Tibial artery (tissue), 4 donors: ENCODE results near the gene ARL5C.
A peak's percentile ranks its signal among the peaks of the same experiment; 100 is the strongest.

Experiments used
- DNase-seq, 2 donors: peaks; one replicate each; pipeline ENCODE4 v3.0.0-alpha.2; 2019
- H3K27ac ChIP-seq, 2 donors: fragments of 200-600 bp; sonication (generic) in 1 of 2; 1 replicate in 1 of 2; 2 replicates in 1 of 2; pipeline ENCODE4 v1.5.1; 2018 to 2019; ENCODE audit warnings: mild to moderate bottlenecking in 1 of 2
- H3K27me3 ChIP-seq, 2 donors: fragments of 200-600 bp; sonication (generic) in 1 of 2; one replicate each; pipeline versions ENCODE4 v1.5.1 to v1.6.0; 2016 to 2019
- H3K36me3 ChIP-seq, 3 donors: fragments of 200-600 bp; sonication (generic) in 2 of 3; one replicate each; pipeline ENCODE4 v1.5.1; 2016 to 2019; ENCODE audit warnings: mild to moderate bottlenecking in 2 of 3
- H3K4me1 ChIP-seq, 4 donors: fragments of 200-600 bp; sonication (generic) in 2 of 4; 1 replicate in 3 of 4; 2 replicates in 1 of 4; pipeline ENCODE4 v1.5.1; 2016 to 2019
- H3K4me3 ChIP-seq, 2 donors: fragments of 200-600 bp; sonication (generic) in 1 of 2; 1 replicate in 1 of 2; 2 replicates in 1 of 2; pipeline ENCODE4 v1.5.1; 2018 to 2019; ENCODE audit warnings: mild to moderate bottlenecking in 2 of 2
- H3K9me3 ChIP-seq, 3 donors: fragments of 200-600 bp; sonication (generic) in 1 of 3; one replicate each; pipeline ENCODE4 v1.5.1; 2016 to 2019
- intact Hi-C: fragments of 100-400 bp; cut with DNase I; formaldehyde crosslinking; loops from one replicate; pipeline ENCODE4 v1.15.0; 2023; ENCODE audit warnings: low total_unique reads
- TF ChIP-seq, protein P1 (sequence below), 2 experiments: fragments of 200-600 bp in 1 of 2; fragments of 450-650 bp in 1 of 2; IDR thresholded peaks; one replicate each; pipeline ENCODE4 v1.5.1; 2017 to 2019; ENCODE audit warnings: antibody characterized with exemption in 2 of 2, mild to moderate bottlenecking in 1 of 2, moderate library complexity in 1 of 2

Gene ARL5C

DNA sequence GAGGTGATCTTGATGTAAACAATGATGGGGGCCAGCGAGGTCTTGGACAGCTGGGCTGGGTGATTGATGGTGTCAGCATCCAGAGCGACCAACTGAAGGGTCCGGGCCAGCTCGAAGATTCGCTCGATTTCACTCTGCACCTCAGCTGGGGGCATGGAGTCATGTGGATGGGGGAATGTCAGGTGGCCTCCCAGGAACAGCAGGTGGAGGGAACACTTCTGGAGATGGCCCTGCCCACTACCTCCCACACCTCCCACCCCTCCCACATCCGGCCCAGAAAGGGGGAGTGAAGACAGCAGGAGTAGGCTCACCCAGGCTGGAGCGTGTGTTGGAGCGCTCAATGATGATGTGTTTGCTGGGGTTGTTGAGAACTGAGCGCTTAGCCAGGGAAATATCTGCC is 17.8 kb upstream of the ARL5C start:
- Histone ChIP-seq H3K36me3 (peaks cover 88 to 99% (median 91%) of the 10 kb centered on the region in 3 donors), H3K27me3 (no peaks in the 10 kb centered on the region), H3K9me3 (no peaks in the 10 kb centered on the region), H3K4me1 (no peaks in the 10 kb centered on the region), H3K27ac (no peak overlapping the region), H3K4me3 (no peak overlapping the region)
- TF ChIP-seq, protein P1, sequence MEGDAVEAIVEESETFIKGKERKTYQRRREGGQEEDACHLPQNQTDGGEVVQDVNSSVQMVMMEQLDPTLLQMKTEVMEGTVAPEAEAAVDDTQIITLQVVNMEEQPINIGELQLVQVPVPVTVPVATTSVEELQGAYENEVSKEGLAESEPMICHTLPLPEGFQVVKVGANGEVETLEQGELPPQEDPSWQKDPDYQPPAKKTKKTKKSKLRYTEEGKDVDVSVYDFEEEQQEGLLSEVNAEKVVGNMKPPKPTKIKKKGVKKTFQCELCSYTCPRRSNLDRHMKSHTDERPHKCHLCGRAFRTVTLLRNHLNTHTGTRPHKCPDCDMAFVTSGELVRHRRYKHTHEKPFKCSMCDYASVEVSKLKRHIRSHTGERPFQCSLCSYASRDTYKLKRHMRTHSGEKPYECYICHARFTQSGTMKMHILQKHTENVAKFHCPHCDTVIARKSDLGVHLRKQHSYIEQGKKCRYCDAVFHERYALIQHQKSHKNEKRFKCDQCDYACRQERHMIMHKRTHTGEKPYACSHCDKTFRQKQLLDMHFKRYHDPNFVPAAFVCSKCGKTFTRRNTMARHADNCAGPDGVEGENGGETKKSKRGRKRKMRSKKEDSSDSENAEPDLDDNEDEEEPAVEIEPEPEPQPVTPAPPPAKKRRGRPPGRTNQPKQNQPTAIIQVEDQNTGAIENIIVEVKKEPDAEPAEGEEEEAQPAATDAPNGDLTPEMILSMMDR (IDR thresholded peaks at IDR 0.05) = no peak
- intact Hi-C loops = no loop called here
- DNase-seq = no peak

DNA sequence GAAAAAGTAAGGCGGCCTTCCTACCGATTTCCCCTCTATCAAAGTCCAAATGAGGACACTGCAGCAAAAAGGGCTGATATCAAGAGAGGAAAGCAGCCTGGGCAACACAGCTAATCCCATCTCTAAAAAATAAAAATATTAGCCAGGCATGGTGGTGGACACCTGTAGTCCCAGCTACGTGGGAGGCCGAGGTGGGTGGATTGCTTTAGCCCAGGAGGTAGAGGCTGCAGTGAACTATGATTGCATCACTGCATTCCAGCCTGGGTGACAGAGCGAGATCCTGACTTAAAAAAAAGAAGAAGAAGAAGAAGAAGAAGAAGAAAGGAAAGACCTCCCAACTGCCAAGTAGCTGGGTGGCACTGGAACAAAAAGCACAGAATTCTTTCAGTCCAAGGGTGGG is 17.1 kb upstream of the ARL5C start:
- intact Hi-C loops = no loop called here
- DNase-seq = no peak
- peaks cover 0 to 5% (median 0%) of the 10 kb centered on the region in 4 donors for H3K4me1 ChIP-seq
- H3K27me3 ChIP-seq = no peaks in the 10 kb centered on the region
- TF ChIP-seq, protein P1 (IDR thresholded peaks at IDR 0.05) = no peak
- H3K4me3 ChIP-seq = no peak overlapping the region
- peaks cover 82 to 99% (median 91%) of the 10 kb centered on the region in 3 donors for H3K36me3 ChIP-seq
- no peaks in the 10 kb centered on the region for H3K9me3 ChIP-seq
- H3K27ac ChIP-seq = no peak overlapping the region

DNA sequence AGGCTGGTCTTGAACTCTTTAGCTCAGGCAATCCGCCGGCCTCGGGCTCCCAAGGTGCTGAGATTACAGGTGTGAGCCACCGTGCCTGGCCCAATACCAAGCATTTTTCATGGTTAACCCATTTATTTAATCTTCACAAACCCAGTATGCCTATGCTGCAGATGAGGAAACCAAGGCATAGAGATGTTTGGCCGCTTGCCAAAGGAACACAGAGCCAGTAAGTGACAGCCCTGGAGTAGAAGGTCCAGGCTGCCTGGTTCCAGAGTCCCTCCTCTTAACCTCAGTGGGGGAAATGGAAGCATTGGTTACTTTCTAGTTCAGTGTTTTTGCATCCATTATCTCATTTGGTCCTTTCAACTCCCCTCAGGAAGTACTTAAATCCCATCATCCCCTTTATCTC is 15.3 kb upstream of the ARL5C start:
- Histone ChIP-seq H3K36me3 (peaks cover 82 to 99% (median 87%) of the 10 kb centered on the region in 3 donors), H3K27ac (no peak overlapping the region), H3K9me3 (no peaks in the 10 kb centered on the region), H3K4me3 (no peak overlapping the region), H3K27me3 (no peaks in the 10 kb centered on the region), H3K4me1 (peaks cover 0 to 5% (median 0%) of the 10 kb centered on the region in 4 donors)
- intact Hi-C loops = no loop called here
- DNase-seq = no peak
- TF ChIP-seq, protein P1 (IDR thresholded peaks at IDR 0.05) = no peak

DNA sequence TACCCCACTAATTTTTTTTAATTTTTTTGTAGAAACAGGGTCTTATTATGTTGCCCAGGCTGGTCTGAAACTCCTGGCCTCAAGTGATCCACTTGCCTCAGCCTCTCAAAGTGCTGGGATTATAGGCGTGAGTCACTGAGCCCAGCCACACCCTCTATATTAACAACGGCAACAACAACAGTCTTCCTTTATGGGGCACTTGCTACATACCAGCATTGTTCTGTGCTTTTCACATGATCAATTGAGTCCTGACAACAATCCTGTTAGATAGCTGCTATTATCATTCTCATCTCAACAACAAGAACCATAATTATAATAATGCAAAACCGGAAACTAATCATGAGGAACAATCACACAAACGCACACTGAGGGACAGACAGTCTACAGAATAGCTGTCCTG is 12.6 kb upstream of the ARL5C start:
- intact Hi-C loops = no loop called here
- Histone ChIP-seq H3K4me1 (peaks cover 0 to 20% (median 4%) of the 10 kb centered on the region in 4 donors), H3K4me3 (no peak overlapping the region), H3K27me3 (no peaks in the 10 kb centered on the region), H3K27ac (no peak overlapping the region), H3K36me3 (peaks cover 64 to 85% (median 65%) of the 10 kb centered on the region in 3 donors), H3K9me3 (no peaks in the 10 kb centered on the region)
- TF ChIP-seq, protein P1 (IDR thresholded peaks at IDR 0.05) = no peak
- no peak for DNase-seq

DNA sequence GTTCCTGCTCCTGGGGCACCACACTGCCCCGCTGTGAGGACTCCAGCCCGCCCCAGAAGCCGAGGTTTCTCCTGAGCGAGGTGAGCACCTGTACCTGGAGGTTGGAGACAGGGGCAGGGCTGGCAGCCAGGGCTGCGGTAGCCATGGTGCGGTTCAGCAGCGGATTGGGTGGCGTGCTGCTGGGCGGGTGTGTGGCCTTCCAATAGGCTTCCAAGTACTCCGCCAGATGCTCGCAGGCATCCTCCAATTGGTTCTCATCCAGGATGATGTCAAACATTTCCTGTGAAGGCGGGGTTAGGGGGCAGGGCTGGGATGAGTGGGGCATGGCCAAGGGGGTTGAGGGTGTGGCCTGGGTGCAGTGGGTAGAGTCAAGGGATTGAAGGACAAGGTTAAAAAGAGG is 11.3 kb upstream of the ARL5C start:
- intact Hi-C loops = no loop called here
- Histone ChIP-seq H3K36me3 (peaks cover 54 to 72% (median 56%) of the 10 kb centered on the region in 3 donors), H3K4me3 (no peak overlapping the region), H3K4me1 (peaks cover 0 to 20% (median 4%) of the 10 kb centered on the region in 4 donors), H3K9me3 (no peaks in the 10 kb centered on the region), H3K27me3 (no peaks in the 10 kb centered on the region), H3K27ac (peak overlapping the region in 1 of 2 donors; percentile 9)
- TF ChIP-seq, protein P1 (IDR thresholded peaks at IDR 0.05) = no peak
- DNase-seq = no peak

DNA sequence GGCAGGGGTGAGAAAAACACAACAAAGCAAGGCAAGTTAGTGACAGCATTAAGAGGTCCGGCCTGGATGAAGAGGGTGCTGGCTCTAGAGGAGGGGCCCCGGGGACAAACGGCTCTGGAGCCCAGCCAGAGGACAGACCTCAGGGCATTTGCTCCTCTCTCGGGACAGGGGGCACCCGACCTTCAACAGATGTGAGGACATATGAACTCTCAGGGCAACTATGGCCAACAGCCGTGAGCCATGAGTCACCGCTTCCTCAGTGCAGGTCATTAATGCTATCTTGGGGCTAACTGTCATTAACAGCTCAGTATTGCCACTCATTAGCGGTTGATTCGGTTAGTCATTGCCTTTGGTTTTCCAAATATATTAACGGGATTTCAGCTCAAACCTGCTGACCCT is 9.7 kb upstream of the ARL5C start:
- peaks cover 0 to 20% (median 4%) of the 10 kb centered on the region in 4 donors for H3K4me1 ChIP-seq
- no peak for DNase-seq
- H3K27me3 ChIP-seq = no peaks in the 10 kb centered on the region
- TF ChIP-seq, protein P1 (IDR thresholded peaks at IDR 0.05) = no peak
- H3K27ac ChIP-seq = no peak overlapping the region
- no peak overlapping the region for H3K4me3 ChIP-seq
- peaks cover 39 to 57% (median 43%) of the 10 kb centered on the region in 3 donors for H3K36me3 ChIP-seq
- no peaks in the 10 kb centered on the region for H3K9me3 ChIP-seq
- intact Hi-C loops = no loop called here
